Inflammatory macrophage treated with lipopolysaccharide for 4 hours (primary cell): Measurements from ENCODE around the gene OSBPL2.
A peak's percentile ranks its signal among the peaks of the same experiment; 100 is the strongest.

Source experiments
- DNase-seq: peaks from one replicate; pipeline ENCODE4 v3.0.0-alpha.2; 2020

OSBPL2 gene

GRCh38 chr20:62303340-62304226 lies 65.3 kb downstream of the OSBPL2 start:
- peak; percentile 25 for DNase-seq

GRCh38 chr20:62304331-62305148 lies 66.2 kb downstream of the OSBPL2 start:
- no peak for DNase-seq

GRCh38 chr20:62305149-62305764 lies 66.9 kb downstream of the OSBPL2 start:
- no peak for DNase-seq

GRCh38 chr20:62305765-62306413 lies 67.6 kb downstream of the OSBPL2 start:
- no peak for DNase-seq

GRCh38 chr20:62306414-62307187 lies 68.3 kb downstream of the OSBPL2 start:
- DNase-seq, result no peak

GRCh38 chr20:62307226-62308101 lies 69.1 kb downstream of the OSBPL2 start:
- DNase-seq, result no peak

GRCh38 chr20:62308102-62308822 lies 69.9 kb downstream of the OSBPL2 start:
- DNase-seq, result no peak

GRCh38 chr20:62309198-62309944 lies 71.0 kb downstream of the OSBPL2 start:
- no peak for DNase-seq

GRCh38 chr20:62309947-62310756 lies 71.8 kb downstream of the OSBPL2 start:
- no peak for DNase-seq

GRCh38 chr20:62310757-62311121 lies 72.4 kb downstream of the OSBPL2 start:
- DNase-seq, result no peak

GRCh38 chr20:62311150-62311549 lies 72.8 kb downstream of the OSBPL2 start:
- no peak for DNase-seq

GRCh38 chr20:62311832-62312661 lies 73.7 kb downstream of the OSBPL2 start:
- no peak for DNase-seq

GRCh38 chr20:62312662-62312977 lies 74.3 kb downstream of the OSBPL2 start:
- DNase-seq, result no peak

GRCh38 chr20:62313021-62313420 lies 74.7 kb downstream of the OSBPL2 start:
- DNase-seq, result no peak

- DNase-seq, result no peak
These were observed 75.4 kb downstream of the OSBPL2 start for GRCh38 chr20:62313460-62314338.

GRCh38 chr20:62314339-62314638 lies 76.0 kb downstream of the OSBPL2 start:
- DNase-seq, result no peak

GRCh38 chr20:62314711-62315302 lies 76.5 kb downstream of the OSBPL2 start:
- no peak for DNase-seq
